SK-N-SH (cell line): ENCODE data around the gene TRMT1. TPM values are rescaled to one million over a fixed set of nuclear protein-coding genes. Genes with fewer than 3 reads are reported as not detected.

Experiments used
- CTCF ChIA-PET: fragments of 300-600, 350-600 bp; formaldehyde crosslinking; extraction: SDS; loops from one replicate; lab custom pipeline; 2021; lab: Yijun Ruan, JAX
- POLR2A ChIA-PET: fragments of 350-600 bp; sonication (Branson Sonifier 250); formaldehyde crosslinking; extraction: SDS; loops from one replicate; lab custom pipeline; 2020; ENCODE audit warnings: antibody characterized with exemption, inconsistent platforms; lab: Yijun Ruan, JAX
- DNase-seq: peaks from one replicate; pipeline ENCODE4 v3.0.0; 2012
- H2AFZ ChIP-seq: fragments of 200-600 bp; sonication (generic); 2 replicates; pipeline ENCODE4 v1.8.1; 2016; ENCODE audit warnings: antibody characterized with exemption, mild to moderate bottlenecking, low read depth
- H3F3A ChIP-seq: fragments of 200-600 bp; sonication (generic); replicated peaks from 2 replicates; pipeline ENCODE3; 2016; ENCODE audit warnings: antibody characterized with exemption, mild to moderate bottlenecking; ENCODE audit not compliant: insufficient read depth
- H3K27ac ChIP-seq, 2 experiments: fragments of 200-500 bp in 1 of 2; fragments of 200-600 bp in 1 of 2; sonication (Bioruptor generic) in 1 of 2; sonication (generic), shearing (Covaris generic) in 1 of 2; 2 replicates each; pipeline versions ENCODE4 v1.5.1 to v1.6.1; 2014 to 2016; ENCODE audit warnings: low read depth in 2 of 2, inconsistent platforms in 1 of 2, low read length in 1 of 2, mild to moderate bottlenecking in 1 of 2, mixed read lengths in 1 of 2
- H3K27me3 ChIP-seq: fragments of 200-600 bp; sonication (generic), shearing (Covaris generic); 2 replicates; pipeline ENCODE4 v1.6.1; 2016; ENCODE audit warnings: mixed run types; ENCODE audit not compliant: insufficient read depth
- H3K36me3 ChIP-seq, 2 experiments: fragments of 200-500 bp in 1 of 2; fragments of 200-600 bp in 1 of 2; sonication (Bioruptor generic) in 1 of 2; sonication (generic) in 1 of 2; replicated peaks in 1 of 2; 2 replicates each; pipeline versions ENCODE3 to v1.5.1; 2014 to 2016; ENCODE audit warnings: low read length in 1 of 2, mild to moderate bottlenecking in 1 of 2; ENCODE audit not compliant: insufficient read depth in 2 of 2, control insufficient read depth in 1 of 2
- H3K4me1 ChIP-seq, 2 experiments: fragments of 200-500 bp in 1 of 2; fragments of 200-600 bp in 1 of 2; sonication (Bioruptor generic) in 1 of 2; sonication (generic), shearing (Covaris generic) in 1 of 2; 2 replicates each; pipeline versions ENCODE4 v1.5.1 to v1.6.1; 2014 to 2016; ENCODE audit warnings: low read depth in 1 of 2, low read length in 1 of 2, mixed run types in 1 of 2; ENCODE audit not compliant: insufficient read depth in 2 of 2, control insufficient read depth in 1 of 2
- H3K4me2 ChIP-seq: fragments of 200-600 bp; sonication (generic), shearing (Covaris generic); 2 replicates; pipeline ENCODE4 v1.6.1; 2017; ENCODE audit warnings: mixed run types
- H3K4me3 ChIP-seq, 2 experiments: fragments of 200-500 bp in 1 of 2; fragments of 200-600 bp in 1 of 2; sonication (Bioruptor generic) in 1 of 2; sonication (generic), shearing (Covaris generic) in 1 of 2; 2 replicates each; pipeline versions ENCODE4 v1.5.1 to v1.8.1; 2014 to 2016; ENCODE audit warnings: low read depth in 2 of 2, inconsistent platforms in 1 of 2, low read length in 1 of 2, mild to moderate bottlenecking in 1 of 2, mixed read lengths in 1 of 2, moderate library complexity in 1 of 2
- H3K79me2 ChIP-seq: fragments of 200-600 bp; sonication (generic); 2 replicates; pipeline ENCODE4 v1.8.1; 2017; ENCODE audit warnings: mild to moderate bottlenecking; ENCODE audit not compliant: insufficient read depth
- H3K9ac ChIP-seq: fragments of 200-600 bp; sonication (generic); 2 replicates; pipeline ENCODE4 v1.6.1; 2017; ENCODE audit warnings: mixed run types
- H3K9me2 ChIP-seq: fragments of 200-600 bp; sonication (generic); 2 replicates; pipeline ENCODE4 v1.6.1; 2017; ENCODE audit warnings: mixed run types
- H3K9me3 ChIP-seq: fragments of 200-600 bp; sonication (generic); 2 replicates; pipeline ENCODE4 v1.6.1; 2017; ENCODE audit warnings: mixed run types, mild to moderate bottlenecking, moderate library complexity
- H4K20me1 ChIP-seq: fragments of 200-600 bp; sonication (generic); 2 replicates; pipeline ENCODE4 v1.6.1; 2017; ENCODE audit warnings: mild to moderate bottlenecking, mixed run types; ENCODE audit not compliant: insufficient read depth
- CHD2 ChIP-seq: fragments of 150-350 bp; IDR thresholded peaks from 2 replicates; pipeline ENCODE4 v1.6.1; 2018; ENCODE audit warnings: low read length; ENCODE audit not compliant: partially characterized antibody
- ELF1 ChIP-seq: IDR thresholded peaks from 2 replicates; pipeline ENCODE4 v1.4.0; 2012
- EP300 ChIP-seq, 2 experiments: IDR thresholded peaks; 2 replicates each; pipeline versions ENCODE4 v1.4.0 to v1.6.1; 2012; ENCODE audit warnings: borderline replicate concordance in 1 of 2, low read depth in 1 of 2, low read length in 1 of 2
- FOXJ3 ChIP-seq: sonication (generic); formaldehyde crosslinking; IDR thresholded peaks from 2 replicates; pipeline ENCODE4 v1.5.1; 2020; ENCODE audit warnings: mild to moderate bottlenecking, missing genetic modification reagents
- FOXM1 ChIP-seq: IDR thresholded peaks from 2 replicates; pipeline ENCODE4 v1.4.0; 2012; ENCODE audit warnings: low read depth, mild to moderate bottlenecking
- GABPA ChIP-seq: IDR thresholded peaks from 2 replicates; pipeline ENCODE4 v1.4.0; 2012; ENCODE audit warnings: low read depth, mild to moderate bottlenecking
- GATA2 ChIP-seq: sonication (generic); formaldehyde crosslinking; IDR thresholded peaks from 2 replicates; pipeline ENCODE4 v1.5.0; 2020; ENCODE audit warnings: mild to moderate bottlenecking, missing genetic modification reagents
- MAX ChIP-seq: IDR thresholded peaks from 2 replicates; pipeline ENCODE4 v1.4.0; 2012; ENCODE audit warnings: low read depth
- MEF2A ChIP-seq: IDR thresholded peaks from 2 replicates; pipeline ENCODE4 v1.4.0; 2012; ENCODE audit warnings: low read depth, borderline replicate concordance
- MXI1 ChIP-seq: IDR thresholded peaks from 2 replicates; pipeline ENCODE4 v1.6.1; 2012; ENCODE audit warnings: mild to moderate bottlenecking, low read depth, low read length, improper control_type of control experiment
- NFIC ChIP-seq: IDR thresholded peaks from 2 replicates; pipeline ENCODE4 v1.4.0; 2012; ENCODE audit warnings: borderline replicate concordance
- PBX3 ChIP-seq: IDR thresholded peaks from 2 replicates; pipeline ENCODE4; 2012
- RAD21 ChIP-seq: IDR thresholded peaks from 2 replicates; pipeline ENCODE4 v1.6.1; 2012; ENCODE audit warnings: mild to moderate bottlenecking, low read length
- RCOR1 ChIP-seq: fragments of 150-350 bp; IDR thresholded peaks from 2 replicates; pipeline ENCODE4 v1.6.1; 2017; ENCODE audit warnings: antibody characterized with exemption, low read length
- RXRA ChIP-seq: IDR thresholded peaks from 2 replicates; pipeline ENCODE4 v1.4.0; 2012; ENCODE audit warnings: low read depth, mild to moderate bottlenecking, borderline replicate concordance
- ZBTB33 ChIP-seq: IDR thresholded peaks from 2 replicates; pipeline ENCODE4 v1.4.0; 2012; ENCODE audit warnings: low read depth, borderline replicate concordance
- WGBS: methylation state at CpG from one replicate; pipeline ENCODE4 v1.1.6; 2017; ENCODE audit warnings: low lambda C conversion rate; 5-methylcytosine and 5-hydroxymethylcytosine counted together
- polyA plus RNA-seq, 3 experiments: library from polyadenylated mRNA; depleted of rRNA; stranded (reverse); fragments of >200 nt; gene quantifications; 2 replicates each; pipeline ENCODE4 v1.2.3, GENCODE V29; 2012
- TF ChIP-seq, protein P1 (sequence below): fragments of 200-600 bp; sonication (generic); IDR thresholded peaks from 2 replicates; pipeline ENCODE4 v1.6.1; 2017; ENCODE audit warnings: antibody characterized with exemption, mild to moderate bottlenecking, moderate library complexity

Gene TRMT1
- polyA plus RNA-seq, 1 of the 3 experiments (the other 2 are of a cell fraction) = 64.9 TPM

DNA sequence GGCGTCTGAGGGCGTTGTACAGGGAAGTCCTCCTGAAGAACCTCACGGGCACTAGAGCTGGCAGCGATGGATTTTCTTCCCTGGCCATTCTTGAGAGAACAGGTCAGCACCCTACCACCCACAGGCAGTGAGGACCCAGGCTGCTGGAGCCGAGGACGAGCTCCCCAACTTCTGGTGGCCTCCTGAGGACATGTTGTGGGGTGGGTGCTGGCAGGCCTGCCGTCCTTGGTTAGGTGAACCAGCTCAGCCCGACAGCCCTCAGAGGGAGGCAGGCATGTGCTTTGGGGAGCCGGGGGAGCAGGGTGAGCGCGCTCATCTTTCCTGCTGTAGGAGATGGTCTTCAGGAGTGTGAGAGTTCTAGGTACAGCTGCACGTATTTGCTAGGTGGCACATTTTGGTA lies 29.2 kb downstream of the TRMT1 start:
- no peak for DNase-seq
- H3F3A ChIP-seq = no peaks in the 10 kb centered on the region
- WGBS = 94% methylated on average over 8 of the region's 12 CpGs
- no peak overlapping the region for H3K9ac ChIP-seq
- no peaks in the 10 kb centered on the region for H3K9me2 ChIP-seq
- ChIA-PET CTCF (interaction anchor here (0.9 to 6.6 kb wide), 4 partner anchors 19 to 109 kb away, joined by 3 to 34 read pairs (median 8); no protein-coding TSS in a partner anchor), POLR2A (no interaction called here)
- no peaks in the 10 kb centered on the region for H3K79me2 ChIP-seq
- H3K36me3 ChIP-seq = peaks cover 0 to 32% of the 10 kb centered on the region in 2 experiments
- no peaks in the 10 kb centered on the region for H3K9me3 ChIP-seq
- peaks cover 19 to 41% of the 10 kb centered on the region in 2 experiments for H3K4me1 ChIP-seq
- no peak overlapping the region for H3K4me3 ChIP-seq
- no peak overlapping the region for H2AFZ ChIP-seq
- H3K27ac ChIP-seq = no peak overlapping the region; a peak in 1 of 4 replicates
- no peaks in the 10 kb centered on the region for H4K20me1 ChIP-seq
- no peak overlapping the region for H3K4me2 ChIP-seq
- no peaks in the 10 kb centered on the region for H3K27me3 ChIP-seq
- TF ChIP-seq NFIC = no peak
- no peak for TF ChIP-seq ELF1
- TF ChIP-seq RCOR1 = no peak
- TF ChIP-seq GABPA = no peak
- TF ChIP-seq MAX = no peak
- TF ChIP-seq ZBTB33 = no peak
- TF ChIP-seq EP300 (IDR thresholded peaks at IDR 0.05; ENCODE audit: borderline replicate concordance in 1 of 2, low read depth in 1 of 2, low read length in 1 of 2) = no peak
- no peak for TF ChIP-seq MEF2A
- TF ChIP-seq RXRA = no peak
- no peak for TF ChIP-seq FOXJ3
- no peak for TF ChIP-seq FOXM1
- TF ChIP-seq RAD21 = no peak
- no peak for TF ChIP-seq PBX3
- TF ChIP-seq CHD2 = no peak
- no peak for TF ChIP-seq MXI1
- TF ChIP-seq GATA2 = no peak
- TF ChIP-seq, protein P1, sequence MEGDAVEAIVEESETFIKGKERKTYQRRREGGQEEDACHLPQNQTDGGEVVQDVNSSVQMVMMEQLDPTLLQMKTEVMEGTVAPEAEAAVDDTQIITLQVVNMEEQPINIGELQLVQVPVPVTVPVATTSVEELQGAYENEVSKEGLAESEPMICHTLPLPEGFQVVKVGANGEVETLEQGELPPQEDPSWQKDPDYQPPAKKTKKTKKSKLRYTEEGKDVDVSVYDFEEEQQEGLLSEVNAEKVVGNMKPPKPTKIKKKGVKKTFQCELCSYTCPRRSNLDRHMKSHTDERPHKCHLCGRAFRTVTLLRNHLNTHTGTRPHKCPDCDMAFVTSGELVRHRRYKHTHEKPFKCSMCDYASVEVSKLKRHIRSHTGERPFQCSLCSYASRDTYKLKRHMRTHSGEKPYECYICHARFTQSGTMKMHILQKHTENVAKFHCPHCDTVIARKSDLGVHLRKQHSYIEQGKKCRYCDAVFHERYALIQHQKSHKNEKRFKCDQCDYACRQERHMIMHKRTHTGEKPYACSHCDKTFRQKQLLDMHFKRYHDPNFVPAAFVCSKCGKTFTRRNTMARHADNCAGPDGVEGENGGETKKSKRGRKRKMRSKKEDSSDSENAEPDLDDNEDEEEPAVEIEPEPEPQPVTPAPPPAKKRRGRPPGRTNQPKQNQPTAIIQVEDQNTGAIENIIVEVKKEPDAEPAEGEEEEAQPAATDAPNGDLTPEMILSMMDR = no peak
